Stimulated activated CD4-positive, alpha-beta T cell treated with anti-CD3 and anti-CD28 coated beads, Interleukin-1b, Interleukin-23, amount 100 ng/mL, for 4 hours (primary cell): ENCODE data around the gene PRDX6.
A peak's percentile ranks its signal among the peaks of the same experiment; 100 is the strongest.
"Not testable (repeated sequence)": the region's sequence is repeated elsewhere in the genome, so short reads cannot be mapped to it uniquely, and the experiment has no call there.

Experiments
- DNase-seq, 2 donors: peaks; one replicate each; pipeline ENCODE4 v3.0.0-alpha.2; 2020; ENCODE audit warnings: low read depth in 2 of 2

PRDX6 gene, protein sequence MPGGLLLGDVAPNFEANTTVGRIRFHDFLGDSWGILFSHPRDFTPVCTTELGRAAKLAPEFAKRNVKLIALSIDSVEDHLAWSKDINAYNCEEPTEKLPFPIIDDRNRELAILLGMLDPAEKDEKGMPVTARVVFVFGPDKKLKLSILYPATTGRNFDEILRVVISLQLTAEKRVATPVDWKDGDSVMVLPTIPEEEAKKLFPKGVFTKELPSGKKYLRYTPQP

DNA sequence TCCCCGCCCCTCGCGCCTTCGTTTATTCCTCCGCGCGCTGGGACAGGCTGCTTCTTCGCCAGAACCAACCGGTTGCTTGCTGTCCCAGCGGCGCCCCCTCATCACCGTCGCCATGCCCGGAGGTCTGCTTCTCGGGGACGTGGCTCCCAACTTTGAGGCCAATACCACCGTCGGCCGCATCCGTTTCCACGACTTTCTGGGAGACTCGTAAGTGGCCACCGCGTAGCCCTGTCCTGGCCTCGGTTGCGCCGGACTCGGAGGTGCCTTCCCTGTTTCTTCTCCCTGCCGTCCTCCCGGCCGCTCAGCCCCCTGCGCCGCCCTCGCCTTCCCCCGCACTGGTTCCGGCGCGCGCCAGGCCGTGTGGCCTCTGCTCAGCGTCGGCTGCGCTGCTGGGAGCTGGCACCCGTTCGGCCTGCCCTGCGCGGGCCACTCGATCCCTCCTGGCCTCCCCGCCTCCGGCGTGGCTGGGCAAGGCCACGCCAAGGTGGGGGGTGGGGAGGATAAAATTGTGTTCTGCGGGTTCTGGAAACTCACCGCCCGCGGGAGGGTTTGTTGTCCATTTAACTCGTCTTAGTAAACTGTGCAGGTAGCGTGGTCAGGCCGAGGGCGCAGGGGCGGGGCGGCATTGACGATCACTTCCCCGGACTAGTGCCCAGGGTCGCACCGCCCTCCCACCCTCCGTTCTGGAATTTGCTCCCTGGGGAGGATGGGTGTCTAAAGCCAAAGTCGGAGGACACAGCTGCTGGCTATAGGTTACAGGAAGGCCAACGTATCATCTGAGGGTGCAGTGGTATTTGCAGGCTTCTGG lies at the start of gene PRDX6:
PRDX6 (plus strand) TSS at position 50 of the 808 bp plus-strand sequence; CDS start at position 113, 63 bp downstream.
- DNase-seq: peak in 1 of 2 donors; percentile 71

DNA sequence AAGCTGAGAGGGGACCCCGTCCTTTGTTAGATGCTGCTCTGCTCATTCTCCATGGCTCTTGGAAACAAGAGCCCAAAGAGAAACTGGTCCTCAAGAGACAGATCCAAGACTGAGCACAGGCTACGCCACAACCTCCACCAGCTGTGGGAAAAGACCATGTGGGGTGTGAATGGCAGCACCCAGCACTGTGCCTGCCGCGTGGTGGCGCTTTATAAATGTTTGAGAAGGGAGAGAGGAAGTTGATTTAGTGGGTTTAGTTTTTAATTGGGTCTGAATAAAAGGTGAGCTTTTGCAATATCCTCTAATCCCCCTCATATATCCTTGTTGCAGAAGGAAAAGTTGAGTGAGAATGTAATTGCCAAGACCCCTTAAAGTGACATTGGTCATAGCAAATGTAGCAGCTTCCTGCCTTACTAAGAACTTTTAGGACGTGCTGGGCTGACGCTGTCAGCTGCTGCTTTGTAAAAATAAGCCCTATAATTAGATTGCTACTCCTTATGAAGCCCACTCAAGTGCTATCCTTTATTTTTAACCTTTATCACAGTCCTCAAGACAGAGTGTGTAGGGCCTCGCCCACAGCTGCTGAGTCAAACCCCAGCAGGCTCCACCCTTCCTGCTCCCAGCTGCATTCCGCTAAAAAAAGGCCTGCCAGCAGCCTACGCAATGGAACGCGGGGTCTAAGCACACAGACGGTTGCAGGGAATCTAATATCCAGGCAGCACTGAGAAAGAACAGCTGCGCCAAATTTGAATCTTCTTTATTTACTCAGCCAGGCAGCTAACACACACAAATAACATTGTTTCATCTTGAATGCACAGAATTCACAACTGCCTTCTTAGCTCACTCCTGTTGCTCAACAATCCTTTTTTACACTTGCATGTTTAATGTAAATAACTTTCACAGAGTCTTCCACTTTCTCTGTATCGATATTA lies 47.4 kb upstream of the PRDX6 start:
- DNase-seq: peak; percentile 35 to 44

DNA sequence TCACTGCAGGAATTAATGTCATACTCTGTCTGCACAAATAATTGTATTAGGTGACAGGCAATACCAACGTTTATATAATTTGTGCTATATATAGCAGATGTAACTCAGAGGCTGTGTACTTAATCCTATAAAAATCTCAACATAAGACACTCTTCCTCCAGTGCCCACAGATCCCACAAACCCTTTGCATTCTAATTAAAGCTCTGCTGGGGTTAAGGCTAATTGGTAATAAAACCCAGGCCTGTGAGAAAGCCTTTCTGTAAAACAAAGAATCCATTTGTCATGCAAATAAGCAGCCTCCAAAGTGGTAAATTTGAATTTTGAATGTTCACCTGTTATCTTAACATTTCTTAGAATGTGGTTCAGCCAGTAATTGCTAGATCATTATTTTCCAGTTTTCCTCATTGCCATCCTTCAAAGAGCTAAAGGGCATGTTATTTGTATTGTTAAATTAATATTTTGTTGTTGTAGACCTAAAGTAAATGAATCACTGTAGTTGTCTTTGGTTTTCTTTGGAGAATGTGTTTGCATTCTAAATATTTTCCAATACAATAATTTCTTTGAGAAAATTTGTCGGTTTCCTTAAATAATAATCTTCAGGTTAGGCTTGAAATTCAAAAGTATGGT lies 46.3 kb upstream of the PRDX6 start:
- no peak for DNase-seq

DNA sequence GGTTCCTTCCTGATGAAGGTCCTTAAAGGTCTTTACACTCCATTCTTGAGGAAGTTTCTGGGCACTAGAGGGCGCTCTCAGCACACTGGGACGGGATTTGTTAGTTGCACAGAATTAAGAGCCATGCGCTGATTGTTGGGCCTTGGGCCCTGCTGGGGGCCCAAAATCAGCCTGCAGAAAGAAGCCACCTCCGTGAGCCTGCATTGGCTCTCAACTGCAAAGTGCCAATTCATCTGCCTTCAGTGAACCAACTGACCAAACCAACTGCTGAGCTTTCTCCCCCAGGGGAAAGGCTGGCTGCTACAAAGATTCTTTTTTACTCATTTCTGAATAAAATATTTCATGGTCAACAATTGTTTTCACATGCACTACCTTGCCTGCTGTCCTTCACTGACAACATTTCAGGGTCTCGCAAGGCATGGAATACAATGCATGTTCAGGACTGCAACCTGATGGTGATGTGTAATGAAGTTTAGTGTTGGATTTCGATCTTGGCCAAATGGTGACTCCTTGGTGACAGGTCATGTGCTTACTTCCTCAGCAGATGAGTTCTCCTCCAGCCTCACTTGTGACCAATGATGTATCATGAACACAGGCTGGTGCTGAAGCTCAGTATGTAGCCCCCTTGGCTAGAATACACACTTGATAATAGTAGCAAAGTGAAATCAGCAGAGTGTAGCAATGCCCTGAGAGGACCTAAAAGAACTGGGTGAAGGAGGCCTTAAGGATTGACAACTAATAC lies 45.7 kb upstream of the PRDX6 start:
- peak; percentile 79 to 89 for DNase-seq

DNA sequence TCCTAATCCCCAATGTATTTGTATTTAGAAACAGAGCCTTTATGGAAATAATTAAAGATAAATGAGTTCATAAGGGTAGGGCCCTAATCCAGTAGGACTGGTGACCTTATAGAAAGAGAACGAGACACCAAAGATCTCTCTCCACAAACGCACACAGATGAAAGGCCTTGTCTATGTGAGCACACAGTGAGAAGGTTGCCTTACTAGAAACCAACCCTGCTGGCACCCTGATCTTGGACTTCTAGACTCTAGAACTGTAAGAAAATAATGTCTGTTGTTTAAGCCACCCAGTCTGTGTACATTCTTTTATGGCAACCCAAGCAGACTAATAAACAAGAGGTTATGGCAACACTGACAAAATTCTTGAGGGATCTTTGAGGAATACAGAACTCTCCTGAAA lies 44.8 kb upstream of the PRDX6 start:
- DNase-seq: no peak

DNA sequence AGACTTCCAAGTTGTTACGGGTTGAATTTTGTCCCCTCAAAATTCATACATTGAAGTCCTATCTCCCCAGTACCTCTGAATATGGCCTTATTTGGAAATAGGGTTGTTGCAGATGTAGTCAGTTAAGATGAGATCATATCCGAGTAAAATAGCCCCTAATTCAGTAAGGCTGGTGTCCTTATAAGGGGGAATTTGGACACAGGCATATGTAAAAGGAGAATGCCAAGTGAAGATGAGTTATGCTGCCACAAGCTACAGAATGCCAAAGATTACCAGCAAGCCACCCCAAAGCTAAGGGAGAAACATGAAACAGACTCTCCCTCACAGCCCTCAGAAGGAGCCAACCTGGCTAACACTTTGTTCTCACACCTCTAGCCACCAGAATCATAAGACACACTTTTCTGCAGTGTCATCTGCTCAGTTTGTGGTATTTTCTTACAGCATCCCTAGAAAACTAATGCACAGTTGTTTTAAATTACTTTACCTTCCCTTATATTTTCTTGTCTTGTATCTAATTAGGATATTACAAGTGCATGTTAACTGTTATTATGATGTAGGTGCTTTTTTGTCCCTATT lies 43.3 kb upstream of the PRDX6 start:
- no peak for DNase-seq

DNA sequence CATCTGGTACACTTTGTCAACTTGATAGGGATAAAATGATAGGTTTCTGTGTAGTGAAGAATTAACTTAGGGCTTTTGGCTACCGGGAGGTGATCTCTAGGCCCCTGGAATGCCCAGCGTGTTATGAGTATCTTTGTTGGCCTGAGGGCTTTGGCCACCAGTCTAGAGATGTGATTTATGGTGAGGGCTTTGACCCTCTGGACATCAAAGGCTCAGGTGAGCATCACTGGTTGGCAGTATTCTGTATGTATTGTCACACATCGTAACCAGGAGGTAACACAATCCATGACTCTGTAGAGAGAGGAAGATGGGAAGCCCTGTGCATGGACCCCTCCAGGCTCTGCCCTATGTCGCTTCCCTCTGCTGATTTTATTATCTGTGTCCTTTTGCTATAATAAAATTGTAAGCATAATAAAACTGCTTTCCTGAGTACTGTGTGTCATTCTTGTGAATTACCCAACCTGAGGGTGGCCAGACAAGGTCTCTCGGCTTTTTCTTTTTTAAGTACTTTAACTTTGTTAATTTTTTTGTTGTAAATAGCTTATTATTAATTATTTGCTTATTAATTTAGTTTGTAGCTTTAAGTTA lies 40.2 kb upstream of the PRDX6 start:
- no peak for DNase-seq

DNA sequence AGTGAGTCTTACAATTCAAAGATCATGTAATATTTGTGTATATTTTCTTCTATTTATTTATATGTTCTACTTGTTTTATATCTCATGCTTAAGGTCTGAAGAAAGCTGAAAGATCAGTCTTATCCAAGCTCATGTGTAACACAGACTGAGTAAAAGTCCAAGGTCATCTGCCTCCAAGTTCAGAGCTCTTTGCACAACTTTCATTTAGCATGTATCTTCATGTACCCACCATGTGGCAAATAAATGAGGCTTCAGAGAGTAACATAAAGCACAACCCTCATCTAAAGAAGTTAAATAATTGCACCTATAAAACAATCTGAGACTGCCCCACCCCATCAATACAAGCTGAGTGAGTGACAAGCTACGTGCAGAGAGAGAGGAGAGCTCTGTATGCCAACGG lies 38.5 kb upstream of the PRDX6 start:
- DNase-seq: no peak

DNA sequence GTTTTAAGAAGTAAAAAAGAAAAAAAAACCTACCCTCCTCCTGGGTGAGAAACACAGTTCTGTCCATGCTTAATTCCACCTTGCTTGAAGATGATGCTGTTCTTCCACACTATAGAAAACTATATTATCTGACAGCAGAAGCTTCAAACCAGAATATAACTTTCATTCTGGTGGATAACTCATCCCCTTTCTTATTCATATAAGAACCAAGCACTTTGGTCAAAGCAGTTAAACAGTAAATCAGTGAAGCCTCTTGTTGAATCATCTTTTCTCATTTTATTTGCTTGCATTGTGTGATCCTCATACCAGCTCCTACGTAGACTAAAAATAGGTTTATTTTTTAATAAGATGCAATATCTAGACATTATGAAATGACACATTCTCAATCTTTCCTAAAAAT lies 36.7 kb upstream of the PRDX6 start:
- no peak for DNase-seq

DNA sequence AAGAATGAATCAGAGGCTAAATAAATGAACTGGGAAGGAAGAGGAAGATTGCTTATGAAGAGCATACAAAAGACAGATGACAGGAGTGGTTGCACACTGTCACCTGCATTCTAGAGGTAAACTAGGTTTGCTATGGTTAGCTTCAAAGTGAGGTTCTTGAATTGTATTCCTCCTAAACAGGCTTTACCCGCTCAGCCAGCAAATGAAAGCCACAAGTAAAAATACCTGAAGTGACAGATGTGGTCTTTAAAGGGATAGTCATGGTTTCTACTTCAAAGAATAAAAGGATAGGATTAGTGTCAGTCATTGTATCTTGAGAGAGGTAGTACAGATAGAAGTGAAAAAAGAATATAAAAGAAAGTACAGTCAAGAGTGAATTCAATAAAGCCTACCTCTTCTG lies 32.4 kb upstream of the PRDX6 start:
- no peak for DNase-seq

DNA sequence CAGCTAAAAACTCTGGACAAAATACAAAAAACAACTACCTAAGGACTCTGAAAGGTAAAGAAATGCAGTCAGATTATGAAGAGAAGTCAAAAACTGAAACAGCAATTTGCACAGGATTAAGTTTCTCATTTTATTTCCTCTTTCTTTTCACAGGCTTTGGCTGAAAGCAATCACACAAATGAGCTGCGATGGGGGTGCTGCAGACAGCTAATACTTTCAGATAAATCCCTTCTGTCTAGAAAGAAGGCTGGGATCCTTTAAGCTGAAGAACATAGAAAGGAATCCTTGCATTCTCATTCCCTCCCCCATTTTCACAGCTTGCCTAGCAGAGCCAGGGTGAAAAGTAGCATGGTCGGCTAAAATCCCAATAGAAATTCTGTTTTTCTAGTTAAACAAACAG lies 32.0 kb upstream of the PRDX6 start:
- DNase-seq: no peak

DNA sequence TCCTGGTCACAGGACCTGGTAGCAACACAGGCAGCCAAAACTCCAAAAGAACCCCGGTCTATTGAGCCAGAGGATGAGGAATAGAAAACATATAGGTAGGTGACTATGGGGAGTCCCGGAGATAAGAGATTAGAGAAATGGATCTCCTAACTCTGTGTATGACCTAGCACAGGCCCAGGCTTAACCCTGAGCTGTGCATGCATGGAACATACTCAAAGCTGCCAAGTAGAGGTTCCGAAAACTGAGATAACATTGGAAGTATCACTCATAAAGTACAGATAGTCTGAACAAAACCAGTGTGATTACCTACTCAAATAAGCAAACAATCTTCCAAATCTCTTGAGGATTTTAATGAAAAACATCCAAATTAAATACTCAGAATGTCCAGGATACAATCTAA lies 31.5 kb upstream of the PRDX6 start:
- no peak for DNase-seq

DNA sequence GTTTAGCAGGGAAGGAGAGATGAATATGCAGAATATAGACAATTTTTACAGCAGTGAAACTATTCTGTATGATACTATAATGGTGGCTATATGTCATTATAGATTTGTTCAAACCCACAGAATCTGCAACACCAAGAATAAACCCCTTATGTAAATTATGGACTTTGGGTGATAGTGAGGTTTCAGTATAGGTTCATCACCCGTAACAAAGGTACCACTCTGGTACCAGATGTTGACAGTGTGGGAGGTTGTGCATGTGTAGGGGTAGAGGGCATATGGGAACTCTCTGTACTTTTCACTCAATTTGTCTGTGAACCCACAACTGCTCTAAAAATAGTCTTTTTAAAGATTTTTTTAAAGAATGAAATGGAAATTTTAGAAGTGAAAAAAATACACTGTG lies 29.9 kb upstream of the PRDX6 start:
- no peak for DNase-seq

DNA sequence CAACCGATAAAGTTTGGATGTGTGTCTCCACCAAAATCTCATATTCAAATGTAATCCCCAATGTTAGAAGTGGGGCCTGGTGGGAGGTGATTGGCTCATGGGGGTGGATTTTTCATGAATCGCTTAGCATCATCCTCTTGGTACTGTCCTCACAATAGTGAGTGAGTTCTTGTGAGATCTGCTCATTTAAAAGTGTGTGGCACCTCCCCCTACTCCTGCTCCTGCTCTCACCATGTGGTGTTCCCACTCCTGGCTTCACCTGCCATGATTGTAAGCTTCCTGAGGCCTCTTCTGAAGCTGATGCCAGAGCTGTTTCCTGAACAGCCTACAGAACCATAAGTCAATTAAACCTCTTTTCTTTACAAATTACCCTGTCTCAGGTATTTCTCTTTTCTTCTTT lies 28.2 kb upstream of the PRDX6 start:
- DNase-seq: no peak

DNA sequence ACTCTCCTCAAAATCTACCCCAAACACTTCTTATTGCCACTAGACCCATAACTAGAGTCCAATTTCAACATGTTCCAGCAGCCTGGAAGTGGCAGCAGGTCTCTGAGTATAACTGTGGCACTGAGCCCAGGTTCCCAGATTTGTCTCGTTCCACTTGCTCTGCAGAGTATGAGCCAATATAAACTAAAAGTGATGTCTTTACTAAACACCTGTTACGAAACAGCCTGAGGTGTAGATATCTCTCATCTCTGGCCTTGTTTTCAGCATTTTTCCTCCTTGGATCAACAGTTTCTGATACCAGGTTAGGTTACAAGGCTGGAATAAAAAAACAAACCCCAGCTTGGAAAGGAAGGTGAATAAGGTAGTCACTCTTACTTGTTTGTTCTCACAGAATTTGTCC lies 25.2 kb upstream of the PRDX6 start:
- DNase-seq: no peak

DNA sequence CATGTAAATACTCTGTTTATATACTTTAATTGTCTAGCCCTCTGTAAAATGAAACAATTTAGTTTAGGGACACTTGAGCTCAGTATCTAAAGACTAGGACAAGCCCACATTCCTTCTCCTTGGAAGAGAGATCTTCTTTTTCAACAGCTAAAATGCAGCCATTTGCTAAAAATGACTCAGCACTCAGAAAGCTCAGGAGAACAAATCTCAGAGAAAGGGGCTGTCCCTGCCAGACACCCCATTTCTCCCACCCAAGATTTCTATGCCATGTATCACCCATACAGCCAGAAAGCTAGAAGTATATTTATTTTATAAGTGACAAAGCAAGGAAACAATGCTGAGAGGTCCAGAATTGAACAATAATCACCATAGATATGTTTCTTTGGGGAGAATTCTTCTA lies 23.2 kb upstream of the PRDX6 start:
- DNase-seq: no peak

DNA sequence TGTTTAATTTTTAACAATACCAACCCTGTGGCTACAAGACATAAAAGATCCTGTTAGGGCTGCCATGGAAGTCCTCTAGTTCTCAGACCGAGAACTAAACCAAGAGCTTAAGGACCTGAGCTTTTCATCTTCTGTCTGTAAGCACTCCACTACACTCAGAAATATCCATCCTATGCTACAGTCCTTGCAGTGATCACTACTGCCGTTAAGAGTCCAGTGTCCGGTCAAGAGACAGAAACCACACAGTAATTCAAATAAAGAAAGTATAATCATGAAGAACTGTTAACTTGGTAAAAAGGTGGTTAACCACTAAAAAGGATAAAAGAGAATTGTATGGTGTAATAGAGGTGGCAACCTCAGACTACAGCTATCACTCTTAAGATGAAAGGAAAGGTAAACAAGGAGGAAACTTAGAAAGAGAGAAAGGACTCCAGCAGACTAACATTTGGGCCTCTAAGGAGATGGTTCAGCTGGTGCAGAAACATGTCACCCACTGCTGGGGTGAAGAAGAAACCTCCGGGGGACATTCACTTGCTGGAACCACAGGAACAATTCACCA lies 22.1 kb upstream of the PRDX6 start:
- no peak for DNase-seq

DNA sequence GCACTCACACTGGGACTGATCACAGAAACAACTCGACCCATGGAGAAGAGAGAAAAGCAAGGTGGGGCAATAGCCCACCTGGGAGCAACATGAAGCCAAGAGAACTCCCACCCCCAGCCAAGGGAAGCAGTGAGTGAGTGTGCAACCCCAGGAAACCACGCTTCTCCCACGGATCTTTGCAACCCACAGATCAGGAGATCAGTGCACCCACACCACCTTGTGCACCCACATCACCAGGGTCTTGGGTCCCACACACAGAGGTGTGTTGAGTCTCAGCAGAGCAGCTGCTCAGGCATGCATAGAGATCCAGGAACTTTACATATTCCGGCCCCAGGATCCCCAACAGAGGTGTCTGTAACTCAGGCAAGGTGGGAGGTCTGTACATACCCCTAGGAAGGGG lies 17.2 kb upstream of the PRDX6 start:
- DNase-seq: no peak

DNA sequence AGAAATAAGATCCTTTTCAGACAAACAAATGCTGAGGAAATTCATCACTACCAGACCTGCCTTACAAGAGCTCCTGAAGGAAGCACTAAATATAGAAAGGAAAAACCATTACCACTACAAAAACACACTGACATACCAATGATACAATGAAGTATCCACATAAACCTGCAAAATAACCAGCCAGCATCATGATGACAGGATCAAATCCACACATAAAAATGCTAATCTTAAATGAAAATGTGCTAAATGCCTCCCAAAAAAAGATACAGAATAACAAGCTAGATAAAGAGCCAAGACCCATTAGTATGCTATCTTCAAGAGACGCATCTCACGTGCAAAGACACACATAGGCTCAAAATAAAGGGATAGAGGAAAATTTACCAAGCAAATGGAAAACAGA lies 14.5 kb upstream of the PRDX6 start:
- DNase-seq: not testable (repeated sequence)

DNA sequence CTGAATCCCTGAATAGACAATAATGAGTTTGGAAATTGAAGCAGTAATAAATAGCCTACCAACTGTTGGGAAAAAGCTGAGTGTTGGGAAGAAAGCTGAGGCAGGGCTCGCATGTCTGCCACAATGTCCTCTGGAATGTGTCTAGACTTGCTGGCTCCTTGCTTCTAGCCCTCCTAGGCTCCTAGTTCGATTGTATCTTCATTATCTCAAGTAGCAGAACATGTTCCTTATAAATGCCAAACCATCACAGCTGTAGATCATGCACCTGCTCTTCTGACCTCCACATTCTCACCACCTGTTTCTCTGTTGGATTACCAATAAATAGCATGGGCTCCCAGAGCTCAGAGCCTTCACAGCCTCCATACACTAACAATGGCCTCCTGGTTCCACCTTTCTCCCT lies 12.9 kb upstream of the PRDX6 start:
- not testable (repeated sequence) for DNase-seq
